Measurements from ENCODE around the gene MECP2.
A peak's percentile ranks its signal among the peaks of the same experiment; 100 is the strongest.
"Not testable (repeated sequence)": the region's sequence is repeated elsewhere in the genome, so short reads cannot be mapped to it uniquely, and the experiment has no call there.

Gene MECP2

GRCh38 chrX:154097589-154098541 is at the start of gene MECP2:
MECP2 (minus strand) TSS chrX:154097717.
- DNase-seq, result peak; percentile 91

GRCh38 chrX:154144010-154144409 is 46.5 kb upstream of the MECP2 start, which contains the start of gene OPN1LW:
OPN1LW (plus strand) TSS chrX:154144243; CDS start chrX:154144284, 41 bp downstream.
- not testable (repeated sequence) for DNase-seq

GRCh38 chrX:154142950-154143745 is 45.6 kb upstream of the MECP2 start:
- DNase-seq, result no peak

DNA sequence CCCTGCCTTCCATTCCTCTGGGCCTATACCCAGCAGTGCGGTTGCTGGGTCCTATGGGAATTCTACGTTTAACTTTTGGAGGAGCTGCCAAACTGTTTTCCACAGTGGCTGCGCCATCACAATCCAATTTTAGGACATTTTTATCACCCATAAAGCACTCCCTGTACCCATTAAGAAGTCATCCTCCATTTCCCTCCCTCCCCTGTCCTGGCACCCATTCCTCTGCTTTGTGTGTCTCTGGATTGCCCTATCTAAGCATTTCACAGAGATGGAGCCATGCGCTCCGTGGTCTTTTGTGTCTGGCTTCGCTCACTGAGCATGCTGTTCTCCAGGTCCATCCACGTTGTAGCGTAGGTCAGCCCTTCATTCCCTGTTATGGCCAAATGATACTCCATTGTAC is 44.9 kb upstream of the MECP2 start:
- no peak for DNase-seq

GRCh38 chrX:154140742-154141141 is 43.2 kb upstream of the MECP2 start:
- DNase-seq, result no peak

DNA sequence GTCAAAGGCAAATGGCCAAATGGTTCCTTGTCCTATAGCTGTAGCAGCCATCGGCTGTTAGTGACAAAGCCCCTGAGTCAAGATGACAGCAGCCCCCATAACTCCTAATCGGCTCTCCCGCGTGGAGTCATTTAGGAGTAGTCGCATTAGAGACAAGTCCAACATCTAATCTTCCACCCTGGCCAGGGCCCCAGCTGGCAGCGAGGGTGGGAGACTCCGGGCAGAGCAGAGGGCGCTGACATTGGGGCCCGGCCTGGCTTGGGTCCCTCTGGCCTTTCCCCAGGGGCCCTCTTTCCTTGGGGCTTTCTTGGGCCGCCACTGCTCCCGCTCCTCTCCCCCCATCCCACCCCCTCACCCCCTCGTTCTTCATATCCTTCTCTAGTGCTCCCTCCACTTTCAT is 42.7 kb upstream of the MECP2 start:
- DNase-seq, result no peak

DNA sequence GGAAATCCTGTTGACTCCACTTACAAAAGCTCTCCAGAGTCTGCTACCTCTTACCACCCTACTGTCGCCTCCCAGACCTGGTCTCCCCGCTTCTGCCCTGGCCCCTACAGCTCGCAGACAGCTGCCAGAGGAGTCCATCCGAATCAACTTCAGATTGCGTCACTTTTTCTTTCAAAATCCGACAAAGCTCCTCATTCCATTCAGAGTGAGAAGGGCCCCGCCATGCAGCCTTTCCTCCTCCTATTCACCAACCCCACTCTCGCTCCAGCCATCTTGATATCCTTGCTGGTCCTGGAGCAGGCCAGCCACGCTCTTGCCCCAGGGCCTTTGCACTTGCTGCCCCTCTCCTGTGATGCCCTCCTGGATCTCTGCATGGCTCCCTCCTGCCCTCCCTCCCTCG is 41.3 kb upstream of the MECP2 start:
- DNase-seq, result no peak

DNA sequence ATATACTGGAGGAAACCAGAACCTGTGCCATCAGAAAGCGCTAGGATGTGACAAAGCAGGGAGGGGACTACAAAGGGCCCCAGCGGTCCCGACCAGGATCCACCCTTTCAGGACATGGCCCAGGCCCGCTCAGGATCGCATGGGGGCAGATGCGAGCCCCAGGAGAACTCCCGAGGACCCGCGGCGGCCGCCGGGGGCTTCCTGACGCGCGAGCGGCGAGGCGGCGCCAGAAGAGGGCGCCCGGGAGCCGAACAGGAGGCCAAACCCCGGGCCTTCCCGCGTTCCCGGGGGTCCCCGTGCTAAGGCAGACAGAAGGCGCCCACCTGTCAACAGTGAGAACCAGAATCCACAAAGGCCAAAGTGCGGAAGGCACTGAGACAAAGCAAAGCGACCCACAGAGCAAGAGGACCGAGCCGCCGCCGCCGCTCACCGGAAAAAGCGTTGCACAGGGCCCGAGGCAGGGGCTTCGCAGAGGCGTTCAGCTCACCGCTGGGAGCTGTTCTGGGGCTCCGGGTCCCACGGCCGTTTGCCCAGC is 39.2 kb upstream of the MECP2 start:
- DNase-seq, result peak; percentile 79

DNA sequence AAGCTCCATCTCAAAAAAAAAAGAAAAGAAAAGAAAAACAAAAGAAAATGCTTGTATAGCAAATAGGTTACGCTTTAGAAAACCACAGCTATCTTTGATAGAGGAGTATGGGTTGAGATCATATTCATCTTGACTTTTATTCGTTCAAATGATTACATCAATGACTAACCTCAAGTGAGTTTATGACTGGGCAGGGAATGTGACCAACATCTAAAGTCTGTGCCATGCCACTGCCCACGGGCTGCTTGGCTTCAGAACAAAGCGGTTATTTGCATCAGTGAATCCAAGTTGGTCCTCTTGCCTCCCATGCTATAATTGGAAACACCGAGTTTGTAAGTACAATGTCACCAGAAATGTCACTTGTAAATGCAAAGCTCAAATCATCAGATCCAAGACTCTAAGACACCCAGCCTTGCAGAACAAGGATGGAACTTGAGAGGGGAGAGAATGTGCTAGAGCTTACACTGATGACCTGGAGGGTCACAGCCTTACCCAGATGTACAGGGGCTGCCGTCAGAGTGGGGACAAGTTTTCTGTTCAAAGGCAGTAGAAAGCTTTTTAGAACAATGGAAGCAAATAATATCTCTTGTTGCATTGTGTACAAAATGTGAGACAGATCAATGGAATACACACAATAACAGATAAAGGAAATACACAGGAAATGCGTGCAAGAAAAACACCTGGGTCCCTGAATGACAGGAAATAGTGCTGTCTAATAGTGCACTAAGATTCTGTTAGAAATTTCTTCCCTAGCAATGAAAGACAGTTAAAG is 38.1 kb upstream of the MECP2 start:
- no peak for DNase-seq

DNA sequence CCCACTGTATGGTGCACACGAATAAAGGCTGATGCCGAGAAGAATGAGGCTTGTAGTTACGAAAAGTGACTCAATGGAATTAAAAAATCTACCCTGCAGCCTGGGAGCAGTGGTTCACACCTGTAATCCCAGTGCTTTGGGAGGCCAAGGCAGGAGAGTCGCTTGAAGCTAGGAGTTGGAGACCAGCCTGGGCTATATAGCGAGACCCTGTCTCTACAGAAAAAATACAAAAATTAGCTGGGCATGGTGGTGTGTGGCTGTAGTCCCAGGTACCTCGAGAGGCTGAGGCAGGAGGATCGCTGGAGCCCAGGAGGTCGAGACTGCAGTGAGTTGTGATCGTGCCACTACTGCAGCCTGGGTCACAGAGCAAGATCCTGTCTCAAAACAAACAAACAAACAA is 34.8 kb upstream of the MECP2 start:
- no peak for DNase-seq

DNA sequence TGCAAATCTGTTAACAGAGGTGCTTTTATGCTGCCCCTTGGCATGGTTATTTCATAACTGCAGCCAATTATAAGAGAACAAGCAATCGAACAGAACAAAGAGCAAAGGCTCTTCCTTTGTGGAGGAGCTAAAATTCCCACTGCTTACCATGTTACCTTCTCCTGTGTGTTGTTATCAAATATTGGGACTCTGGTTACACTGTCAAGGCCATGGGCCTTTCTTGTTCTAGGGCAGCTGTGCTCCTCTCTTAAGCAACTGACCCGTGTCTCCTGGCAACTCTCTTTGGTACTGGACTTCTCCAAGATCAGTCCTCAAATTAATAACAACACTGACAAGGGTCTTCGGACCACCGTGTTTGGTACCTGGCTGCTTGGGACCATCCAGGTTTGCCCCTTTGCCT is 34.4 kb upstream of the MECP2 start:
- no peak for DNase-seq

GRCh38 chrX:154126101-154126500 is 28.6 kb upstream of the MECP2 start:
- DNase-seq, result no peak

DNA sequence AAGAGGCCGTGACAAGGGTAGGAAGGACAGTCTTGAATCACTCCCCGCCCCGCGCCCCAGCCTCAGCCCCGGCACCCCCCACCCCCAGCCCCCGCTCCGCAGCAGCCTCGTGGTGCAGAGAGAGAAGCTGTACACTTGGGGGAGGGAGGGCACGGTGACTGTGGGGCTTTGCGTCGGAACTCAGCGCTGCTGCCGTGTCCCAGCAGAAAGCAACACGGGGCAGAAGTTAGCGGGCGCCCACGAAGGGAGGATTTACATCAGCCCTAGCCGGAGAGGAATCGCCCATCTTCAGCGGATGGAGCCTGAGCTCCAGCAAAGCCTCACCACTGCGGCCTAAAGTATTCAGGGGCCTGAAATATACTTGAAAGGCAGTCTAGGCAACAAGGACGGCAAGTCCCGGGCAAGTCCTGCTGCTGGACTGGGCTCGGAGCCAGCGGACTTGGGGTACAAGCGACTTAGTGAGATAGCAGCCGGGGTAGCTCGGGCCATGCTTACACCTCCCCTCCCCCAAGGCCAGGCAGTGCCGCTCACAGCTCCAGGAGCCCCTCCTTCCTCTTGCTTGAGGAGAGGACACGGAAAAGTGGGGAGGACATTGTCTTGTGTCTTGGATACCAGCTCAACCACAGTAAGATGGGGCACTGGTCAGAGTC is 28.0 kb upstream of the MECP2 start:
- DNase-seq, result no peak

GRCh38 chrX:154123241-154124219 is 26.0 kb upstream of the MECP2 start:
- DNase-seq, result no peak

GRCh38 chrX:154121961-154122360 is 24.4 kb upstream of the MECP2 start:
- no peak for DNase-seq

GRCh38 chrX:154121207-154121606 is 23.7 kb upstream of the MECP2 start:
- no peak for DNase-seq

- no peak for DNase-seq
Measured at GRCh38 chrX:154120567-154120966, 23.1 kb upstream of the MECP2 start.

DNA sequence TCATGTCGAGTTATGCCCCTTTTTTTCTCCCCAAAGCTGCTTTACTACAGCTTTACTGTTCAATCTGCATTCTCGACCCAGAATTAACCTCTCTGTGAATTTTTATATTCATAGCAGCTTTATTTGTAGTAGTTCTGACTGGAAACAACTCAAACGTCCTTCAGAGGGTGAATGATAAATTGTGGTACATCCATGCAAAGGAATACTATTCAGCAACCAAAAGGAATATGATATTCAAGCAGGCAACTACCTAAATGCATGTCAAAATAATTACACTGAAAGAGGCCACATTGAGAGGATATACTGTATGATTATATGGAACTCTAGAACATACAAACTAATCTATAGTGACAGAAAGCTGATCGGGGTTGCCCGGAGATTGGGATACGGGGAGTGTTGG is 20.0 kb upstream of the MECP2 start:
- DNase-seq, result no peak

DNA sequence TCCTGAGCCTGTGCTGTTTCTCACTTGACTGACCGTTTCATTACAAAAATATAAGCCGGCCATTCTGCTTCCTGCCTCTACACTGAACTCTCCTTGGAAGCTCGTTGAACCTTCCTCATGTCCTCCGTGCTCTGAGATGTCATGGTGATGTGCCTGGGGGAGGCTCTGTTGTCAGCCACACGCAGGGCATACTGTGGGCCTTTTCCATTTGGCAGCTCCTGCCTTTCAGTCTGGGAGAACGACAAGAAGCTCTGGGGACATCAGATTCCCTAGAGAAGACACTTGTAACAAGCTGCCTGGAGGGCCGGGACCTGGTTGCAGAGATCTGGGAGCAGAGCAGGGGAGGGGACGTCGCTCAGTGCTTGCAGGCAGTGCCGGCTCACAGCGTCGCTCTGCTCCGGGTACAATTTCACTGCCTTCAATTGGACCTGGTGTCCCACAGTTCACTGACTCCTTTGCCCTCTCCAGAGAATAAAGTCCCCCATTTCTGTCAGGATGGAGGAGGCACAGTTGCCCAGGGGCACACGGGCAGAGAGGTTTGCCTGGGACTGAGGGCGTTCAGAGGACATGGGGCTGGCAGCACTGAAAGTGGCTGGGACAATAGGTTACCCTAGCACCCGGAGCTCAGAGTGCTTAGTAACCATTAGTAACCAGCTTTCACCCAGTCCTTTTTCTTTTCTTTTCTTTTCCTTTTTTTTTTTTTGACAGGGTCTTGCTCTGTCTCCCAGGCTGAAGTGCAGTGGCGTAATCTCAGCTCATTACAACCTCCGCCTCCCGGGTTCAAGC is 19.1 kb upstream of the MECP2 start:
- no peak for DNase-seq

GRCh38 chrX:154115750-154116149 is 18.2 kb upstream of the MECP2 start:
- DNase-seq, result no peak

Data from right forelimb (tissue), 1 donor.